ENCODE measurements around the gene FADS1.

FADS1 gene

GRCh38 chr11:61816736-61817455 is at the start of gene FADS1:
Gene FADS1 (minus strand): TSS chr11:61817003. CDS start chr11:61816929, 74 bp downstream.
- peak; percentile 62 to 93 for DNase-seq

- no peak for DNase-seq
These were observed 49.6 kb upstream of the FADS1 start for GRCh38 chr11:61866231-61866957.

DNA sequence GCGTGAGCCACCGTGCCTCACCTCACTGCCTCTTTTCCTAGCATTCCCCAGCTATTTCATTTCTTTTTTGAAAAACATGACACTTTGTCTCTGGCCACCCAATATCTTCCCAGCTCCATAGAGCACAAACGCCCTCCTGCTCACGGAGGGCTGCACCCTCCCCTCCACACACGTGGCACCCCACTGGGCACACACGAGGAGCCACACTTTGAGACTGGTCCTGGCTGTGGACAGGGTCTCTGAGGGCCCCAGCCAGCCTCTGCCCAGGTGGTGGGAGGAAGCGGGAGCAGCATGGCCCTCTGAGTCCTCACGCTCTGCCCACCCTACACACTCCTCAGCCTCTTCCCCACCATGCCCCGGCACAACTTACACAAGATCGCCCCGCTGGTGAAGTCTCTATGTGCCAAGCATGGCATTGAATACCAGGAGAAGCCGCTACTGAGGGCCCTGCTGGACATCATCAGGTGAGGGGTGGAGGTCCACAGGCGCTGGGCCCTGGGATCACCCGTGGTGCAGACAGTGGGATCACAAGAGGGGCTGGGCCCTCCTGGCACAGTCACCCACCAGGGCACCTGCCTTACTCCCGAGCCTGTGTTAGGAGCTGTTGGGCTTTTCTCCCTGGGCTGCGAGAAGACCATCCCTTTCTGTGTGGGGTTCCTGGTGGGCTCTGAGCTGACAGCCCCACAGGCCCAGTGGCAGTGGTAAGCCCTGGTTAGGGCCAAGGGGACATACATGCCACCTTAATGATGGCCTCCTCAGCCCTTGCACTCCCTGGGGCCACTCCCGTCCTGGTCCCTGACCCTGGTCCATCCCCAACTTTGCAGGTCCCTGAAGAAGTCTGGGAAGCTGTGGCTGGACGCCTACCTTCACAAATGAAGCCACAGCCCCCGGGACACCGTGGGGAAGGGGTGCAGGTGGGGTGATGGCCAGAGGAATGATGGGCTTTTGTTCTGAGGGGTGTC is 48.3 kb upstream of the FADS1 start:
- no peak for DNase-seq

DNA sequence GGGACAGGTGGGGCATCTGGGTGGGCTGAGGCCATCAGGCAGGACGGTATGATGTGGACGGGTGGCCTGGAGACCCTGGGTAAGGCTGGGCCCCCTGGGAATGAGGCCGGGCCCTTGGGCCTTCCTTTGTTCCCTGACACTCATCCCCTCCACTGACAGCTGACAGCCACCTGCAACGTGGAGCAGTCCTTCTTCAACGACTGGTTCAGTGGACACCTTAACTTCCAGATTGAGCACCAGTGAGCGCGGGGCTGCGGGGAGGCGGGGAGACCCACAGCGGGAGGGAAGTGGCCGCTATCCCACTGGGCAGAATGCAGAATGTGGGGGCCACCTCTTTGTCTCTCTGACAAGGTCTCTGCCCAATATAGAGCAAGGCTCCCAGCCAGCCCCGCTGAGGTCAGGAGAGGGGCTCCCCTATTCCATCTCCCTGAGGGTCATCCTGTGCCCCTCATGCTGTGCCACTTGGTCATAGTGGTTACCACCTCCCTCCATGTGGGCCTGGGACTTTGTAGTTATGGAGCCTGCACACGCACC is 46.8 kb upstream of the FADS1 start:
- DNase-seq: no peak

GRCh38 chr11:61862714-61863547 is 46.1 kb upstream of the FADS1 start:
- no peak for DNase-seq

DNA sequence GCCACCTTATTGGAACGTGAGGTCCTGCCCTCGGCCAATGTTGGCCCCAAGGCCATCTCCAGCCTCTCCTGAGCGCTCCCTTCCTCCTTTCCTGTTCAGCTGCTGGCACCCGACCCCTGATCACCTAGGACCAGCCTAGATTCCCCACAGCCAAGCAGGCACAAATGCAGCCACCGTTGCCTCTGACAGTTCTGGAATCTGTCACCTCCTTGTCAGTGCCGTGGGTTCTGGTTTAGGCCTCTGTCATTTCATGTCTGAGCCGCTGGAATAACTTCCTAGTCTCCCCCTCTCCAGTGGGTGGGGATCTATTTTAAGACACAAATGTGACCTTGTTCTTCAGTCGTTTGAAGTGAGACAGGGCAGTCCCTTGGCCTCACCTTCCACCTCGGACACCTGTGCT is 44.8 kb upstream of the FADS1 start:
- no peak for DNase-seq

GRCh38 chr11:61860054-61860903 is 43.5 kb upstream of the FADS1 start:
- no peak for DNase-seq

DNA sequence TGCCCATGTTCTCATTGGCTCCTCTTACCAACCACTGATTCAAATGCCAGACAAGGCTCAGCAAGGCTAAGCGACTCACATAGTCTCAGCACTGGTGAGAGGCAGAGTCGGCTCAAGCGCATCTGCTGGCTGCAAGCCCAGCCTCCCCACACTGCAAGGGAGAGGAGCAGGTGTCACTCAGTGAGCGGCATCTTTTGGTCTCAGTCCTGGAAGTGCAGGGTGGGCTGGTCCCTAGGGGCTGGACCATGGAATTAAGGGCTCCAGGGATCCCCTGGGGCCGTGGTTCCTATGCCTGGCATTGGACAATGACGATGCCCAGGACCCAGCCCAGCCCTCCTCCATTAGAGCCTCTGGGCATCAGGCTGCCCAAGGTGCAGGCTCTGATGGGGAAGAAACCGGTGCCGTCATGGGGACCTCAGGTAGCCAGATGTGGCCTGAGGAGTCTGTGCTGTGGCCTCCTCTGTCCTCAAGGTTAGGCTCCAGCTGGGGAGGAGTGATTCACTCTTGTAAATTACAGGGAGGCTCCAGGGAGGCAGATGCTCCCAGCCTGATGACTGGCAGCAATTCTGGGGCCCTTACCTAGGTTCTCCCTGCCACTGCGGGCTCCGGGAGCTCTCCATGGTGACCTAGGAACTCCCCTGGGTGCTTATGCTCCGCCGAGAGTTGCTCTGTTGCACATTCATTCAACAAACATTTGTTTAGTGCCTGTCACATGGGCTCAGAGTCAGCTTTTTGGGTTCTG is 39.3 kb upstream of the FADS1 start:
- DNase-seq: no peak

DNA sequence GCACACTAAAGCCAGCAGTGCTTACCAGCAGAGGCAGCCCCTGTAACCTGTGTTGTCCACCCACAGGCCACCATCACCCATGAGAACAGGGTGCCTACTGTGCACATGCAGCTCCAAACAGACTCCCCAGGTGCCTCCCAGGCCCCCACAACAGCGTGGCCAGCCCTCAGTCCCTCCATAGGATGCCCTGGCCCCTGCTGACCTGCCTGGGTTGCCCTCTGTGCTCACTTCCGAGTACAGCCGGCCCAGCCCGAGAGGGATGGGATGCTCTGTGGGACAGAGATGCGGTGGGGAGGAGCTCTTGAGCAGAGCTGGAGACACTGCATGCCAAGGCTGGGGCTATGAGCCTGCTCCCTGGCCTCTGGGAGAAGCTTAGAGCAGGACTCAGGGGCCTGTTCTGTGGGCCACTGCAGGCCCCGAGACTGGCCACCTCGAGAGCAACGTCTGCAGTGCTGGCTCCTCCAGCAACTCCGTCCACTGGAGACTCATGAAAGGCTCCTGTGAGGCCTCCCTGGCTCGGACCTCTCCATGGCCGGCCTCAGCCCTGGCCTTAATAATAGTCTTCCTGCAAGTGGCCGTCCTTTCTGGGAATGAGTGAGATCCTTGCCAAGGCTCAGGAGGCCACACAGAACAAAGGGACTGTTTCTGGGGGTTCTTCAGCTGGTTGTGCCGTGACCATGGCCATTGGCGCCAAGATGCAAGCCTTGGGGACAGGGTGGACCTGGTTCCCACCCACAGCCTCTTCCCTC is 38.3 kb upstream of the FADS1 start:
- no peak for DNase-seq

GRCh38 chr11:61854206-61854895 is 37.5 kb upstream of the FADS1 start:
- no peak for DNase-seq

GRCh38 chr11:61853698-61854169 is 36.9 kb upstream of the FADS1 start:
- no peak for DNase-seq

DNA sequence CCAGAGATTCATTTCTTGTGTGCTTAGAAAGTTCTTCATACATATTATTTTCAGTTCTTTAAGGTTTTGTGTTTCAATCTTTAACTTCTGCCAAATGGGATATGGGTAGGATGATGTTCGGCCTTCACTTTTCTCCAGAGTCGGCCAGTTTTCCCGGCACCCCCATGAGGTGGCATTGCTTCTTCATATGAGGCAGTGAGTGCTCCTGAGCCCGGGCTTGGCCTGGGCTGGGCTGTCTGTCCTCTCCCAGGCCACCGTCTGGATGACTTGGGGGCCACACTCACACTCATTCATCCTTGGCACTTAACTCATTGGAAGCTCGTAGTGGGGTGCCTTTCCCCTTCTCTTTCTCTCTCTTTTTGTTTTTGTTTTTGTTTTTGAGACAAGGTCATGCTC is 35.1 kb upstream of the FADS1 start:
- DNase-seq: no peak

DNA sequence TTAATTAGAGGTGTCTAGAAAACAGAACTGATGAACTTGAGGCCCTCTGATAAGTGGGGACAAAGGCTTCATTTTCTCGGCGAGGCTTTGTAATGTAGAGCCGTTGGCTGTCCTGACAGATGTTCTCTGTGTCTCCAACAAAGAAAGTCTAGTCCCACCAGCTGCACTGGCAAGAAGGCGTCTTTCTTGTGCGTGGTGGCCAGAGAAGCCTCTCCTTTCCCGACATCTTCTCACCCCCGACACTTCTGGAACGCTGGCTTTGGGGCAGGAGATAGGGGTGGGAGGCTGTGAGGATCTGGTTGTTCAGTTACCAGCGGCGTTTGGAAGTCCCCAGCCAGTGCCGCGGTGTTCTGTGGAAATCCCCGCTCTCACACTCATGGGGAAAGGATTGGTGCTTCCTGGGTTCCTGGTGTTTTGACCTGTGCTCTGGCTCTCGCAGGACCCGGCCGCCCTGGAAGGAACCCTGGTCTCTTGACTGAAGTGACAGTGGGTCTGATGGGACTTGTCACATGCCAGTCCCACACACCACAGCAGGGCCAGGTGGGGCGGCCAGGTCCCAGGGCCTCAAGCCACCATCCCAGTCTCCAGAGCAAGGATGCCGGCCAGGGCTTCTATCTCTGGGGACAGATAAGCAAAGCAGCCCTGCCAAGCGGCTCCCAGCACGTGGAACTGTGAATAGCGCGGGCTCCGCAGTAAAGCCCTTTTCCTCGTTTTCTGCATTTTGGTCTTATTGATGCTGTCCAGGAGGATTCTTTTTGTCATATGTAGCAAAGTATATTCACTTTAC is 34.5 kb upstream of the FADS1 start:
- no peak for DNase-seq

- no peak for DNase-seq
These were observed 33.9 kb upstream of the FADS1 start for GRCh38 chr11:61850687-61851086.

DNA sequence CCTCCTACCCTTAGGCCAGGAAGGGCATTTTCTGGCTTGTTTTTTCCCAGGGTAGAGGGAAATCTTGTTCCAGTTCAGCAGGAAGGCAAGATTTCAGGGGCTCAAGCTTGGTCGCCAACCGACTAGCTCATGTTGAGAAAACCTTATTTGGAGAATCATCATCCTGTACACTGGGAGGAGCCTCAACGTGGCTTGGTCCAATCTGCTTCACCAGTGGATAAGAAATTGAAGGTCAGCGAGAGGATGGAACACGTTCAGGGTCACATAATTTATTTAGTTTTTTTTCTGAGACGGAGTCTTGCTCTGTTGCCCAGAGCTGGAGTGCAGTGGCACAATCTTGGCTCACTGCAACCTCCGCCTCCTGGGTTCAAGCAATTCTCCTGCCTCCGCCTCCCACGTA is 31.8 kb upstream of the FADS1 start:
- DNase-seq: no peak

GRCh38 chr11:61847914-61848581 is 31.2 kb upstream of the FADS1 start:
- no peak for DNase-seq

- no peak for DNase-seq
These were observed 29.7 kb upstream of the FADS1 start for GRCh38 chr11:61846362-61847020.
